22Rv1 (cell line): ENCODE results near the gene RNF225.
A peak's percentile ranks its signal among the peaks of the same experiment; 100 is the strongest.

ENCODE experiments used
- H3K27ac ChIP-seq: fragments of 450-650 bp; 2 replicates; pipeline ENCODE4 v1.5.1; 2017
- ZFX ChIP-seq: fragments of 450-650 bp; IDR thresholded peaks from 2 replicates; pipeline ENCODE4 v1.6.1; 2017; ENCODE audit warnings: antibody characterized with exemption, borderline replicate concordance
- TF ChIP-seq, protein P1 (sequence below): fragments of 450-650 bp; IDR thresholded peaks from 2 replicates; pipeline ENCODE4 v1.5.1; 2017; ENCODE audit warnings: mild to moderate bottlenecking

Gene RNF225

DNA sequence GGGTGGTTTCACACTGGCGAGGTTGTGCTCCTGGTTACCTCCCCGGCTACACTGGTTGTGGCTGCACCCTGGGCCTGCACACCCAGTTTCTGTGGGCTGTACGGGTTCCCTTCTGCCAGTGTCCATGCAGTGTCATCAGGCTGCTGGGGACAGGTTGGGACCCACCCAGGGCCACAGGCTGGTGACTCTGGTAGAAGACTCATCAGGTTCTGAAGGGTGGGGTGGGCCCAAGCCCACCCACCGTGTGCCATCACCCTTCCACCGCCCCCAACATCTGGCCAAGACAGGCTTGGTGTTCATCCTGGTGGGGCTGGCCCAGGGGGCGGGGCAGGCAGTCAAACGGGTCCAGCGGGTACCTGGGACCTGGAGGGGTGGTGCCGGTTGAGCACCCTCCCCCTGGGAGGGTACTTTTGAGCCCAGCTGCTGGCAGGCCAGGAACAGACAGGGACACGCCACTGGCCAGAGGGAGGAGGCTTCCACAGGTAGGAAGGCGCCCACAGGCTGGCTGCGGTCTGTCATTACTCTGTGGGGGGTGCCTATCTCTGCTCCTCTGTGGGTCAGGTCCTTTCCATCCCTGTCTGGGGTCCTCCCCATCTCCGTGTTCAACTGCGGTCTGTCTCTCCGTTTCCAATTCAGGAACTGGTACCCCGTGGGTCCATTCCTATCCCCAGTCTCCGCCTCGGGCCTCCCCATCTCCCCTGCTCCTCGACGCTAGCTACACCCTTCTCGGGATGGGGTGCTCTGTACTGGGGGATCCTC lies at the start of gene RNF225:
RNF225 (plus strand) TSS at position 437 of the 759 bp plus-strand sequence. CDS start 434 bp downstream, outside the sequence.
- H3K27ac ChIP-seq, result peak within 1 kb of the TSS; percentile 82
- TF ChIP-seq, protein P1, sequence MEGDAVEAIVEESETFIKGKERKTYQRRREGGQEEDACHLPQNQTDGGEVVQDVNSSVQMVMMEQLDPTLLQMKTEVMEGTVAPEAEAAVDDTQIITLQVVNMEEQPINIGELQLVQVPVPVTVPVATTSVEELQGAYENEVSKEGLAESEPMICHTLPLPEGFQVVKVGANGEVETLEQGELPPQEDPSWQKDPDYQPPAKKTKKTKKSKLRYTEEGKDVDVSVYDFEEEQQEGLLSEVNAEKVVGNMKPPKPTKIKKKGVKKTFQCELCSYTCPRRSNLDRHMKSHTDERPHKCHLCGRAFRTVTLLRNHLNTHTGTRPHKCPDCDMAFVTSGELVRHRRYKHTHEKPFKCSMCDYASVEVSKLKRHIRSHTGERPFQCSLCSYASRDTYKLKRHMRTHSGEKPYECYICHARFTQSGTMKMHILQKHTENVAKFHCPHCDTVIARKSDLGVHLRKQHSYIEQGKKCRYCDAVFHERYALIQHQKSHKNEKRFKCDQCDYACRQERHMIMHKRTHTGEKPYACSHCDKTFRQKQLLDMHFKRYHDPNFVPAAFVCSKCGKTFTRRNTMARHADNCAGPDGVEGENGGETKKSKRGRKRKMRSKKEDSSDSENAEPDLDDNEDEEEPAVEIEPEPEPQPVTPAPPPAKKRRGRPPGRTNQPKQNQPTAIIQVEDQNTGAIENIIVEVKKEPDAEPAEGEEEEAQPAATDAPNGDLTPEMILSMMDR, result no peak
- TF ChIP-seq ZFX, result no peak

DNA sequence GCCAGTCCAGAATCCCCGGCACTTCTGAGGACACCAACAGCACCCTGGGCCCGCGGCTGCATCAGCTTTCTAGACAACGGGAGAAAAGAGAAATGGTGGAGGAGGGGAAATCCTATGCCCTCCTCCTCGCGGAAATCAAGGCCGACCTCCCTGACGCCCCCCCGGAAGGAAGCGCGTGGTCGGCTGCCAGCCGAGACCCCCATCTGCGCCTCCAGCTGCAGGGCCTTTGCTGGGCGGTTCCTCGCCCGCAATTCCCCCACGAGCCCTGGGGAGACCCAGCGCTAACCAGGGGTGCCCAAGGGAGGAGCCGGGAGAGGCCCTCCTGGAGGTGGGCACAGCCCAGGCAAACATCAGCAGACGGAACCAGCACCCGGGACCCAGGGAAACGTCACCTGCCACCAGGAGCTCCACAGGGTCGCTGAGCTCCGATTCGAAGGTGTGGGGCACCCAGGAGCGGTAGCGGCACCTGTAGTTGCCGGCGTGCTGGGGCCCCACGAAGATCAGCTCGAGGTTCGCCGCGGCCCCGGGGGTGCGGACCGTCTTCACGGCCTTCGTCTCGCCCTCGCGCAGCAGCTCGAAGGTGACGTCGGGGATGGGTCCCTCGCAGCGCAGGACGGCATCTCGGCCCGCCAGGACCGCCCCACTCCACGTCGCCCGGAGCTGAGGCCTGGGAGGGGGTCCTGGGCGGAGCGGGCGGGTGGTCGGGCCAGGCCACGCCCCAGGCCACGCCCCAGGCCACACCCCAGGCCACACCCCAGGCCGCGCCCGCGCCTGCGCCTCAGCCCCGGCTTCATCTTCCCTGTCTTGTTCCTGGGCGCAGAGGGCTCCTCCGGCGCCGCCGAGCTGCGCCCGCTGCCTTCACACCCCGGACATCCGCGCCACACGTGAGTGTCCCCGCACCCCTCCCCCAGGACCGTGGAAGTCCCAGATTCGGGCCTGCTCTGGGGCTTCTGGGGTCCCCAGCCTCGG lies 48.2 kb upstream of the RNF225 start:
- H3K27ac ChIP-seq, result peak overlapping the region; percentile 48
- TF ChIP-seq, protein P1, result no peak
- TF ChIP-seq ZFX, result no peak

DNA sequence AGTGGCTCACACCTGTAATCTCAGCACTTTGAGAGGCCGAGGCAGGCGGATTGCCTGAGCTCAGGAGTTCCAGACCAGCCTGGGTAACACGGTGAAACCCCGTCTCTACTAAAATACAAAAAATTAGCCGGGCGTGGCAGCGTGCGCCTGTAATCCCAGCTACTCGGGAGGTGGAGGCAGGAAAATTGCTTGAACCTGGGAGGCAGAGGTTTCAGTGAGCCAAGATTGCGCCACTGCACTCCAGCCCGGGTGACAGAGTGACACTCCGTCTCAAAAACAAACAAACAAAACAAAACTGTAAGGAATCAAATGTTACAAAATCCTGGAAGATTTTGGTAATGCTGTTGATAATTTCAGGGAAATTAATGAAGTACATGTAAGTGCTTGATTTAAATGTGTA lies 47.4 kb upstream of the RNF225 start:
- H3K27ac ChIP-seq, result peak overlapping the region; percentile 48

DNA sequence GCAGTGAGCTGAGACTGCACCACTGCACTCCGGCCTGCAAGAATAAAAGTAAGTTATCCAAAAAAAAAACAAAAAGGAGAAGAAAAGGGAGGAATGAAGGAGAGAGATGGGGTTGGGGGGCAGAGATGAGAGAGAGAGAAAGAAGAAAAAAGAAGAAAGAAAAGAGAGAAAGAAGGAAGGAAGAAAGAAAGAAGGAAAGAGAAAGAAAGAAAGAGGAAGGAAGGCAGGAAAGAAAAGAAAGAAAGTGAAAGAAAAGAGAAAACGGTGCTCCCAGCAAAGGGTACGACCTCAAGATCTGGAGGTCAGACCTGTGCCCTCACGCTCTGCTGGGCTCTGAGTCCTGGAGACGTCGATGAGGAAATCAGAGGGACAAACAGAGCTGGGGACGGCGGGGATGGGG lies 45.9 kb upstream of the RNF225 start:
- TF ChIP-seq ZFX, result no peak
- TF ChIP-seq, protein P1, result no peak
- no peak overlapping the region for H3K27ac ChIP-seq

DNA sequence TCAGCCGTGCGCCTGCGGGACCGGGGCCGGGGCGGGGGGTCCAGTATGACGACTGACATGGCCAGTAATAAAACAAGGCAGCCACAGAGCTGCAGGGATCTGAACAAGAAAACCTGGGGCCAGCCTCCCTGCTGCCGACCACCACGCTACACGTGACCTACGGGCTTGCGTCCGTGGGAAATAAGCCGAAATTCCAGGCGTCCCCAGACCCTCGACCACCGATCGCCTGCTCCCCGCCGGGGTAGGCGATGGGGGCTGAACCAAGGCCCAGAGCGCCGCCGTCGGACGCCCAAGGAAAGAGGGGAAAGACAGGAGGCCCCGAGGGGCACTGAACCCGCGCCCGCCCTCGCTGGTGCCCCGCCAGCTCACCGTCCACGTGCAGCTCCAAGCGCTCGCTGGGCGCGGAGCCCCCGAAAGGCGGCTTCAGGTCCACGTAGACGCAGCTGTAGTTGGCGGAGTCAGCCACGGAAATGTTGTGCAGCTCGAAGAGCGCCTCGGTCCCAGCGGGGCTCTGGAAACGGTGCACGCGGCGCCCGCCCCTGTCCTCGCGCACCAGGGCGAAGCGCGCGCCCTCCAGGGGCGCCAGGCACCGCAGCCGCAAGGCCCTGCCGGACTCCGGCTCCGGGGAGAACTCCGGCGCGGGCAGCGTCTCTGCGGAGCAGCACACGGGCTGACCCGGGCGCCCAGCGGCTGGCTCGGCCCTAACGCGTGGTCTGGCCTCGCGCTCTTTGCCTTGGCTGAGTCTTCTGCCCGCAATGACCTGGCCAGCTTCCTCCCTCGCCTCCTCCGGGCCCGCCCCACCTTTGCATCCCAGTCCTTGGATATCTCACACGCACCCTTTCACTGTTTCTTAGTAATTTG lies 45.2 kb upstream of the RNF225 start:
- no peak overlapping the region for H3K27ac ChIP-seq
- TF ChIP-seq, protein P1, result no peak
- TF ChIP-seq ZFX, result no peak

DNA sequence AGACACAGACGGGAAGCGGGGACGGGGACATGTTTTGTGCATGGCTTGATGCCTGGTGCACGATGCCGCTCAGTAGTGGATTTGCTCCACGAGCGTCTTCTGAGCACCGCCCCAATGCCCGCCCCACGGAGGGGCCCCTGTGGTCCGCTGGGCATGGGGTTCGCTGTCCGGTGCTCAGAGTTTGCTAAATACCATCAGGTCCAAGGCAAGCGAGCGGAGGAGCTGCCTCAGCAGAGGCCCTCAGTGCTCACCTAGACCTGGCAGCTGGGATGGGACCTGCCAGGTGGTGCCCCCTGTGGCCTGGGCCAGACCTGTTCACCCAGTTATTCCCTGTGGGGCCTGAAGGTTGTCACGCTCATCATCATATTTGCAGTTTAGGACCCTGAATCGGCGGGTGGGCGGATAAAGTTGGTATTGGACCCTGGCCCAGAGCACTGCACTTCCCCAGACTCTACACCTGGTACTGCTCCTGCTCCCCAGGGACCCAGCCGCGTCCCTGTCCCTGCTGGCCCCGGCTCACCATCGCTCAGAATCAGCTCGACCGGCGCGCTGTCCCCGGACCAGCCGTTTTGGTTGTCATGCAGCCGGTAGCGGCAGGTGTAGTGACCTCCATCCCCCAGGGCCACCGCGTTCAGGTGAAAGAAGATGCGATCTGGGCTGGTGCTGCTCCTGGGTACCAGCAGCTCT lies 44.4 kb upstream of the RNF225 start:
- no peak for TF ChIP-seq ZFX
- TF ChIP-seq, protein P1, result no peak
- no peak overlapping the region for H3K27ac ChIP-seq

DNA sequence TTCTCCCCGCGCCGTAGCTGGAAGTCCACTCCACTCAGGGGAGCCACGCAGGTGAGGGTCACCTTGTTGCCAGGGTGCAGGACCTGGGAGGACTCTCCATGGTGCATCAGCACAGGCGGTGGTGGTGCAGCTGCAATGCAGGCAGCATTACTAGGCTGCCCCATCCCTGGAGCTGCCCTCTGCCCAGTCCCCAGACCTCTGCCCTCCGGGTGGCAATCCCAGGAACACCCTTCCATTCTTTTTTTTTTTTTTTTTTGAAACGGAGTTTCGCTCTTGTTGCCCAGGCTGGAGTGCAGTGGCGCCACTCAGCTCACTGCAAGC lies 43.9 kb upstream of the RNF225 start:
- no peak overlapping the region for H3K27ac ChIP-seq
- TF ChIP-seq ZFX, result no peak
- TF ChIP-seq, protein P1, result no peak
